Measurements from ENCODE around the gene TMEM270.

The TMEM270 gene

DNA sequence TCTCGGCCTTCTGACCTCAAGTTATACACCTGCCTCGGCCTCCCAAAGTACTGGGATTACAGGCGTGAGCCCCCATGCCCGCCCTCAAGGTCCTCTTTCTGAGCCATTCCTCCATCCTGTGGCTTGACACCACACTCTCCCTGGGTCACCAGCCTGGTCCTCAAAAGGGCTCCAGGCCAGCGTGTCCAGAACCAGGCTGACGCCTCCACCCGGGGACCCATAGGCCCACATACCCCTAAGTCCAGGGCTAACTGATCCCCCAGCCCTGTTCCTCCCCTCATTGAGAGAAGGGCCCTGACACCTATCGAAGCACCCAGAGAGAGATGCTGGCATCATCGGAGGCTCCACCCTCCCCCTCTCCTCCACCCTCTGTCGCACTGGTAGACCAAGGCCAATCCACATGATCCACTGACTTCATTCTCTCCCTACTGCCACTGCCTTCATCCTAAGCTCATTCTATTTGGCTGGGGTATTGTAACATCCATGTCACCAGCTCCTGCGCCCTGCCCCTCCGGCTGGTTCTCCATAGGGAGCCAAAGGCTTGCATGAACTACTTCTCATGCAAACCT lies 46.7 kb downstream of the TMEM270 start:
- no peak for DNase-seq (ENCODE audit: low read depth)

DNA sequence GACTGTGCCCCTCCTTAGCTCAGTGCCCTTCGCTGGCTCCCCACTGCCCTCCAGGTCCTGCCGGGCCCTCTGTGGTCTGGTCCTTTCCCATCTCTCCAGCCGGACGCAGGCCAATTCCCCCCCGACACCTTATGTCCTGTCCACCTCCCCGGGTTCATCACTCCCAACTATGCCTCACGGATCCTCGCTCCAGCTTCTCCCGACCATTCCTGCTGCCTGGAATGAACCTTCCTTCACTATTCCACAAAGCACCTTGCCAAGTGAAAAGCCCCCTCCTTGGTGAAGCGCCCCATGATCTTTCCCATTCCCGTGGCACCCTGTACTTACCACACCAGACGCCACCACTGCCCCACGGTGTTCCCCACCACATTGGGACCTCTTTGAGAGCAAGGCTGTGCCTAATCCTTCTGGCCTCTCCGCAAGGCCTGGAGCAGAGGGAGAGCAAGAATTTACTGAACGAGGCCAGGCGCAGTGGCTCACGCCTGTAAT lies 47.2 kb downstream of the TMEM270 start:
- no peak for DNase-seq (ENCODE audit: low read depth)

DNA sequence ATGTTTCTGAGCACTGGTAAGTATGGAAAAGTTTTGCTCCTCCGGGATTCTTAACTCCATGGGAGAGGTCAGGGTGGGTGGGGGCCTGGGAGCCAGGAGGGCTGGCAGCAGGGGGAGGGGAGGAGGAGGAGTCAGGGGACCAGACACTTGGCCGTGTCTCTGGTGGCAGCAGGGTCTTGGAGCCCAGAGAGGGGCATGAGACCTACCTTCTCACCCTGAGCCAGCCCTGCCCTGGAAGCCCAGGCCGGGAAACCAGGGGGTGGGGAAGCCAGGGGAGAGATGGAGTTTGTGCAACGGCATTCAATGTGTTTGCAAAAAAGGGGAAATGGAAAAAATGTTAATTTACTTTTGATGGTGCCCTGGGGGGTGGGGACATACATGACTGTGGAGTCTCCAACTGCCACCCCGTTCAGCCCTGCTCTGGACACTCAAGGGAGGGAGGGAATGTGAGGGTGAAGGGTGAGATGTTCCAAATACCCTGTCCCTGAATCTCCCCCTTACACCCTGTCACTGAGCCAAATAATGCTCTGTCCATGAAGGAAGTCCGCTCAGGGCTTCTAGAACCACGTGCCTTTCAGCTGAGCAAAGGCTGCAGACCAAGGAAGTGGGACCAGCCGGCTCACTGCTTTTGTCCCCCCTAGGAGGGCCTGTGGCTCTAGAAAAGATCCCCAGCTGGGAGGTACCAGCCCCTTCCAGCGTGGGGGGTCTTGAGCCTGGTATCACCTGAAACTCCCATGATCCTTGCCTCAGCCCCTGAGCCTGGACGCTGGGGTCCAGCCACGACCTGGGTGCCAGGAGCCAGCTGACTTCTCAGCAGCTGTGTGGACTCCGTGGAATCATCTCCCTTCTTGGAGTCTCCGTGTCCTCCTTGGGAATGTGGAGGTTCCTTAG lies 48.3 kb downstream of the TMEM270 start:
- DNase-seq (ENCODE audit: low read depth), result no peak

DNA sequence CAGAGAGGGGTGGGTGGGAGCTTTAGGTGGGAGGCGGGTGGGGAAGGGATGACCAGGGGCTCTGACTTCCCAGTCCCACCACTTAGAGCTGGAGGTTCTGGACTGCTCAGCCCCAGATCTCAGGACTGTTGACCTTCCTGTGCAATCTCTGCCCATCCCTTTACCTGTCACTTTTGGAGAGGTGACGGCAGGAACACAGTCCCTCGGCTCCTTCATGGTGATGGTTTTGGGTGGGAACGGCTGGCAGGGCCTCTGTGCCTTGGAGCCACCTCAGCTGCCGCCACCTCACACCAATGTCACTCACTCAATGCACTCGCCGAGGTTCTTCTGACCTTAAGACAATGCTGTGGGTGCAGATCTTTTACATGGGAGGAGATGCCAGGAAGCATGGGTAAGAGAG lies 49.0 kb downstream of the TMEM270 start:
- DNase-seq (ENCODE audit: low read depth), result no peak

DNA sequence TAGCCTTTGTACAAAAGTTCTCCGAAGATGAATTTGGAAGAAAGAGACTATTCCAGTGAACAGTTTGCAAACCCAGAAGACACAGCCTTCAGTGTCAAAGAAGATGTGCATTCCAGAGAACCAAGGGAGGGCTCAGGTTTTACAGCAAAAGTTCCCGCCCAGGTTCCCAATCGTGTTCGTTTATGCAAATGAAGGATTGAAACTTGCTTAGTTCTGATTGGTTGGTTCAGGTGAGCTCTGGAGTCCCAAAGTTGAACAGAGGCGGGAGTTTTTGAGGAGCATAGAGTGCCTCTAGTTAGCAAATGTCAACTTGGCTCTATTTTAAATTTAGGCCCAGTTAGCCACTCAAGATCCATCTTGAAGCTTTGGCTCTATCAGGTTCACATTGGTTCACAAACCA lies 51.3 kb downstream of the TMEM270 start:
- no peak for DNase-seq (ENCODE audit: low read depth)

Data from iris pigment epithelial cell (primary cell).